PC-9 (cell line): ENCODE results near the gene MYLK3.

Source experiments
- CTCF ChIP-seq: fragments of 200-600 bp; sonication (generic); conservative IDR thresholded peaks from 2 replicates; pipeline ENCODE4 v1.6.1; 2017; ENCODE audit warnings: mixed run types, antibody characterized with exemption, mild to moderate bottlenecking, moderate library complexity
- EZH2 ChIP-seq: fragments of 200-600 bp; sonication (generic); IDR thresholded peaks from 2 replicates; pipeline ENCODE4 v1.8.0; 2017; ENCODE audit warnings: antibody characterized with exemption, low read depth

GRCh38 chr16:46789499-46790414, 41.6 kb upstream of the MYLK3 start:
- TF ChIP-seq EZH2 (no peak), CTCF (no peak)
